PC-9 (cell line): ENCODE results near the gene SLC4A2.

Source experiments
- EZH2 ChIP-seq: fragments of 200-600 bp; sonication (generic); IDR thresholded peaks from 2 replicates; pipeline ENCODE4 v1.8.0; 2017; ENCODE audit warnings: antibody characterized with exemption, low read depth
- TF ChIP-seq, protein P1 (sequence below): fragments of 200-600 bp; sonication (generic); conservative IDR thresholded peaks from 2 replicates; pipeline ENCODE4 v1.6.1; 2017; ENCODE audit warnings: mixed run types, antibody characterized with exemption, mild to moderate bottlenecking, moderate library complexity

DNA sequence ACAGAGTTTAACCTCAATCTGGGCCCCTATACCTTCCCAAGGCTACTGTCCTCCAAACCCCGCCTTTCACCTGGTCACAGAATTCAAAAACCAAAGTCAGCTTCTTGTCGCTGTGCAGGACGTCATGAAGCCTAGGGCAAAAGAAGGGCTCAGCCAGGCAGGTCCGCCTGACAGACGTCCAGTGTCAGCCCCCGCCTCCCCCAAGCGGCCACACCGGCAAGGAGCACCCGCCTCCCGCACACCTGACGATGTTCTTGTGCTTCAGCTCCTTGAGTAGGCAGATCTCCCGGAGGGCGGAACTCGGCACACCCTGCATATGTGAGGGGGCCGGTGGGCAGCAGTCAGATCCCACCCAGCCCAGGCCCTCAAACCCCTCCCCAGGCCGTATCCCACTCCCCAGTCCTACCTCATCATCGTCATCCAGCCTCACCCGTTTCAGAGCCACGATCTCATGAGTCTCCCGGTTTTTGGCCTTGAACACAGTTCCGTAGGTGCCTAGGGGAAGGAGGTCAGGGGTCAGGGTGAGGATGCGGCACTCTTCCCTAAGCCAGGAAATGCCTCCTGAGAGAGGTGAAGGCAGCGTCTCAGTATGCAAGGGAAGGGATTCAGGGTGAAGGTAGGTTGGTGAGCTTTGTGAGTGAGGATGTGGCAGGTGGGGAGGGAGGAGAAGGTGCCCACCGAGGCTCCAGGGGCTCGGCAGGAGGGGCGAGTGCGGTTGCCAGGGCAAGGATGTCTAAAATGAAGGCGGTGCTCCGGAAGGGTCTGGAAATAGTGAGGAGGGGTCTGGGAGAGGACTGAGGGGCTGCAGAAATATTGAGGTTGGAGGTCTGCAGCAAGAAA is 2.5 kb upstream of the SLC4A2 start:
- TF ChIP-seq EZH2: no peak
- TF ChIP-seq, protein P1, sequence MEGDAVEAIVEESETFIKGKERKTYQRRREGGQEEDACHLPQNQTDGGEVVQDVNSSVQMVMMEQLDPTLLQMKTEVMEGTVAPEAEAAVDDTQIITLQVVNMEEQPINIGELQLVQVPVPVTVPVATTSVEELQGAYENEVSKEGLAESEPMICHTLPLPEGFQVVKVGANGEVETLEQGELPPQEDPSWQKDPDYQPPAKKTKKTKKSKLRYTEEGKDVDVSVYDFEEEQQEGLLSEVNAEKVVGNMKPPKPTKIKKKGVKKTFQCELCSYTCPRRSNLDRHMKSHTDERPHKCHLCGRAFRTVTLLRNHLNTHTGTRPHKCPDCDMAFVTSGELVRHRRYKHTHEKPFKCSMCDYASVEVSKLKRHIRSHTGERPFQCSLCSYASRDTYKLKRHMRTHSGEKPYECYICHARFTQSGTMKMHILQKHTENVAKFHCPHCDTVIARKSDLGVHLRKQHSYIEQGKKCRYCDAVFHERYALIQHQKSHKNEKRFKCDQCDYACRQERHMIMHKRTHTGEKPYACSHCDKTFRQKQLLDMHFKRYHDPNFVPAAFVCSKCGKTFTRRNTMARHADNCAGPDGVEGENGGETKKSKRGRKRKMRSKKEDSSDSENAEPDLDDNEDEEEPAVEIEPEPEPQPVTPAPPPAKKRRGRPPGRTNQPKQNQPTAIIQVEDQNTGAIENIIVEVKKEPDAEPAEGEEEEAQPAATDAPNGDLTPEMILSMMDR: no peak
